Nephron (organoid): ENCODE measurements around the gene YIPF1.
A peak's percentile ranks its signal among the peaks of the same experiment; 100 is the strongest.

Experiments used
- H3K27ac Mint-ChIP-seq, 3 experiments: 2 replicates each; pipeline ENCODE4 v1.8.0; 2020; ENCODE audit warnings: mixed read lengths in 3 of 3, mild to moderate bottlenecking in 2 of 3, moderate library complexity in 1 of 3
- H3K27me3 Mint-ChIP-seq: 2 replicates; pipeline ENCODE4 v1.8.0; 2021; ENCODE audit warnings: low read depth, mild to moderate bottlenecking, moderate library complexity, mixed read lengths
- H3K36me3 Mint-ChIP-seq: 2 replicates; pipeline ENCODE4 v1.8.0; 2020; ENCODE audit warnings: low read depth, mixed read lengths
- H3K4me1 Mint-ChIP-seq: 2 replicates; pipeline ENCODE4 v1.8.0; 2020; ENCODE audit warnings: mixed read lengths
- H3K4me3 Mint-ChIP-seq, 3 experiments: 2 replicates each; pipeline ENCODE4 v1.8.0; 2020; ENCODE audit warnings: mild to moderate bottlenecking in 3 of 3, mixed read lengths in 3 of 3, moderate library complexity in 2 of 3
- H3K9me3 Mint-ChIP-seq: 2 replicates; pipeline ENCODE4 v1.8.0; 2020; ENCODE audit warnings: mixed read lengths
- TF ChIP-seq, protein P1 (sequence below), 3 experiments: fragments of 200-600 bp; sonication (generic); IDR thresholded peaks; one replicate each; pipeline ENCODE4 v1.5.0; 2021; ENCODE audit warnings: antibody characterized with exemption in 3 of 3; ENCODE audit not compliant: unreplicated experiment in 3 of 3

The YIPF1 gene

DNA sequence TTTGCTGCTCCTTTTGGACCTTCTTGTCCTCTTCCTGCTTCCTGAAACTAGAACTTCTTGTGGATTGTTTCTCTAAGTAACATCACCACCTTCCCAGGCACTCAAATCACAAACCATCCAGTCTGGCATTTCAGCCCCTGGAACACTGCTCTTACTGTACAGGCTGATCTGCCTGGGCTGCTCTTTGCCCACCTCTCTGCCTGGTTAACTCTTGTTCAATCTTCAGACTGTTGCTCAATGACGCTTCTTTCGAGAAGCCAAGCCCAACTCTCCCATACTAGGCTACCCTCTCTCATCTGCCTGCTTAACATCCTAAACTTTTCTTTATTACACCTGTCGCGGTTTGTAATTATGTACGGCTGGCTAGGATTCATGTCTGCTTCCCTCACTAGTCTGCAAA is 5.0 kb upstream of the YIPF1 start:
- no peaks in the 10 kb centered on the region for H3K9me3 Mint-ChIP-seq
- TF ChIP-seq, protein P1, sequence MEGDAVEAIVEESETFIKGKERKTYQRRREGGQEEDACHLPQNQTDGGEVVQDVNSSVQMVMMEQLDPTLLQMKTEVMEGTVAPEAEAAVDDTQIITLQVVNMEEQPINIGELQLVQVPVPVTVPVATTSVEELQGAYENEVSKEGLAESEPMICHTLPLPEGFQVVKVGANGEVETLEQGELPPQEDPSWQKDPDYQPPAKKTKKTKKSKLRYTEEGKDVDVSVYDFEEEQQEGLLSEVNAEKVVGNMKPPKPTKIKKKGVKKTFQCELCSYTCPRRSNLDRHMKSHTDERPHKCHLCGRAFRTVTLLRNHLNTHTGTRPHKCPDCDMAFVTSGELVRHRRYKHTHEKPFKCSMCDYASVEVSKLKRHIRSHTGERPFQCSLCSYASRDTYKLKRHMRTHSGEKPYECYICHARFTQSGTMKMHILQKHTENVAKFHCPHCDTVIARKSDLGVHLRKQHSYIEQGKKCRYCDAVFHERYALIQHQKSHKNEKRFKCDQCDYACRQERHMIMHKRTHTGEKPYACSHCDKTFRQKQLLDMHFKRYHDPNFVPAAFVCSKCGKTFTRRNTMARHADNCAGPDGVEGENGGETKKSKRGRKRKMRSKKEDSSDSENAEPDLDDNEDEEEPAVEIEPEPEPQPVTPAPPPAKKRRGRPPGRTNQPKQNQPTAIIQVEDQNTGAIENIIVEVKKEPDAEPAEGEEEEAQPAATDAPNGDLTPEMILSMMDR (IDR thresholded peaks at IDR 0.05; ENCODE audit: unreplicated experiment in 3 of 3) = no peak
- H3K27ac Mint-ChIP-seq = peak overlapping the region in 1 of 3 experiments; percentile 22
- H3K27me3 Mint-ChIP-seq = peaks cover 12% of the 10 kb centered on the region
- peak overlapping the region in 2 of 3 experiments; percentile 7 to 40 for H3K4me3 Mint-ChIP-seq
- H3K4me1 Mint-ChIP-seq = peaks cover 45% of the 10 kb centered on the region
- no peaks in the 10 kb centered on the region for H3K36me3 Mint-ChIP-seq

DNA sequence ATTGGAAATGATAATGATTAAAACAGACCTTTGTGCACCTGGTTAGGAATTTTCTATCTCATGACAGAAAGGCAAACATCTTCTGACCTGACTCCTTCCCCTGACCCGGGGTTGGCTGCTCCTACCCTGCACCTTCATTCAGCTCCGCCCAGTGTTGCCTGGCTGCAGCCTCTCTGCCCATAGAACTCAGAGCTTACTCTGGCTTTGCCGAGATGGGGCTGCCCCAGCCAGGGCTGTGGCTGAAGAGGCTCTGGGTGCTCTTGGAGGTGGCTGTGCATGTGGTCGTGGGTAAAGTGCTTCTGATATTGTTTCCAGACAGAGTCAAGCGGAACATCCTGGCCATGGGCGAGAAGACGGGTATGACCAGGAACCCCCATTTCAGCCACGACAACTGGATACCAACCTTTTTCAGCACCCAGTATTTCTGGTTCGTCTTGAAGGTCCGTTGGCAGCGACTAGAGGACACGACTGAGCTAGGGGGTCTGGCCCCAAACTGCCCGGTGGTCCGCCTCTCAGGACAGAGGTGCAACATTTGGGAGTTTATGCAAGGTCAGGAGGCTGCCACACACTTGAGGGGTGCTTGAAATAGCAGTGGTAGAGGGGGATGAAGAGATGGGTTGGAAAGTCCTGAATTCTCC is 4.5 kb upstream of the YIPF1 start, which contains the start of gene DIO1:
TSS of gene DIO1 (plus strand) at position 189 of the 638 bp plus-strand sequence. CDS start at position 213, 24 bp downstream.
- Mint-ChIP-seq H3K4me3 (peak within 1 kb of the TSS in 2 of 3 experiments; percentile 34 to 40), H3K9me3 (no peaks in the 10 kb centered on the region), H3K36me3 (no peaks in the 10 kb centered on the region), H3K4me1 (peaks cover 42% of the 10 kb centered on the region), H3K27ac (peak within 1 kb of the TSS in 2 of 3 experiments; percentile 19 to 22), H3K27me3 (peaks cover 12% of the 10 kb centered on the region)
- TF ChIP-seq, protein P1 (IDR thresholded peaks at IDR 0.05; ENCODE audit: unreplicated experiment in 3 of 3) = no peak

DNA sequence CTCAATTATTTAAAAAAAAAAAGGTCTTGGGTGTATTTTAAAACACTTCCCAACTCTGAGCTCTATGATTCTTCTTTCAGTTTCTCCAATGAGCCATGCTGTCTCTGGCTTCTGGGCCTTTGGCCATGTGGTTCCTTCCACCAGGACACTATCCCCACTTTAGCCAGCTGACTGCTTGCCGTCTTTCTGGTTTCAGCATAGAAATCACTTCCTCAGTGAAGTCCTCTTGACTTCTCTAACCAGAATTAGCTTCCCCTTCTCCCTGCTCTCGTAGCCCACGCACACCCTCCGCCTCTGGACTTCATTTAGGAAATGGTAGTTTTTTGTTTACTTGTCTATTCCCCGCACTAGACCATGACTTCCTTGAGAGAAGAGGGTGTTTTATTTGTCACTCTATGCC is 3.3 kb upstream of the YIPF1 start:
- TF ChIP-seq, protein P1 (IDR thresholded peaks at IDR 0.05; ENCODE audit: unreplicated experiment in 3 of 3) = no peak
- Mint-ChIP-seq H3K27me3 (peaks cover 12% of the 10 kb centered on the region), H3K9me3 (no peaks in the 10 kb centered on the region), H3K36me3 (peaks cover 3% of the 10 kb centered on the region), H3K4me3 (no peak overlapping the region), H3K27ac (no peak overlapping the region), H3K4me1 (peaks cover 37% of the 10 kb centered on the region)

DNA sequence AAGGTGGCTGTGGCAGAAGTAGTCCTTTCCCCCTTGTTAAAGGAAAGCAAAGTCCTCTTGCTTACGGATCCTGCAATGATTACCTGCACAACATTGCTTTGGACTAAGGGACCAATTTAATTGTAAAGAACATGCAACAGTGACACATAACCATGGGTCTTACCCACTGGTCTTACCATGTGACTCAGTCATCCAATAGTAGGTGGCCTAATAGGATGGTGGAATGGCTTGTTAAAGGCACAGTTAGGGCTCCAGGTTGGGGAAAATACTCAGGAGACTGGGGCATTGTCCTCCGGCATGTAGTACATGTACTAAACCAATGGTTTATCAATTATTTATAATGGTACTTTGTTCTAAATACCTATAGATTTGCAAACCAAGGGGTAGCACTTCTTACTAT is 2.1 kb upstream of the YIPF1 start:
- Mint-ChIP-seq H3K4me3 (no peak overlapping the region), H3K36me3 (peaks cover 8% of the 10 kb centered on the region), H3K9me3 (no peaks in the 10 kb centered on the region), H3K27me3 (peaks cover 12% of the 10 kb centered on the region), H3K4me1 (peaks cover 32% of the 10 kb centered on the region), H3K27ac (no peak overlapping the region)
- TF ChIP-seq, protein P1 (IDR thresholded peaks at IDR 0.05; ENCODE audit: unreplicated experiment in 3 of 3) = no peak

DNA sequence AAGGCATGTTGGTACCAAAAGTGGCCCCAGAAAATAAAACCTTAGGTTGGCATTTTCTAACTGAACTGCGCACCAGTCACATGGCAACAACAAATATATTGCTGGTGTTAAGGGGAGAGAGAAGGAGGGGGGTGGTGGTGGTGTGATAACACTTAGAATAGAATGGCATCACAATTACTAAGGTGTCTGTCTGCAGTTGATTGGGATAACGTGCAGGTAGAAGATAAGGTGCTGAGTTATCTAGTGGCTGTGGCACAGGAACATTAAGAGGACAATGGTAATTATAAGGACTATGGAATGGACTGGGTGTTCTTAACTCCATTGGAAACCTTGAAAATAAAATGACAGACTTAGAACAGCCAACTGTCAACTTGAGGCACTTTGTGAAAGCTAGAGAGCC is 1.4 kb upstream of the YIPF1 start:
- no peaks in the 10 kb centered on the region for H3K9me3 Mint-ChIP-seq
- peak overlapping the region in 2 of 3 experiments; percentile 96 to 97 for H3K4me3 Mint-ChIP-seq
- peaks cover 27% of the 10 kb centered on the region for H3K4me1 Mint-ChIP-seq
- peak overlapping the region in 1 of 3 experiments; percentile 98 for H3K27ac Mint-ChIP-seq
- H3K36me3 Mint-ChIP-seq = peaks cover 11% of the 10 kb centered on the region
- TF ChIP-seq, protein P1 (IDR thresholded peaks at IDR 0.05; ENCODE audit: unreplicated experiment in 3 of 3) = no peak
- peaks cover 12% of the 10 kb centered on the region for H3K27me3 Mint-ChIP-seq

DNA sequence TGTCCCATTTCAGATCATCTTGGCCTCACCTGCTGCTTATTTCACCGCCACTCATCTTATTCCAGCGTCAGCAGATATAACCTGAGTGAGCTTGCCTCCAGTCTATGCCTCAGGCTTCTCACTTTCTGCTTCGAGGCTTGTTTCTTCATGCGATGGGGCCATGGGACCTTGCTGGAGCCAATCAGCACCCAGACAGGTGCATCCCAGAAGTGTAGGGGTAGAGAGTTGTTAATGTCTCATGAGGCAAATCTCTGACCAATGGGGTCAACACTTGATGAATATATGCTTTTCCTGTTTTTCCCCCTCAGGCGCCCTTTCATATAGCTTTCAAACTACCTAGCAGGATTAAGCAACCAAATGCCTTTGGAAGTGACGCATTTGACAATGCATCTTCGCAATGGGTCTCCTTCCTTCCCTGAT is 935 bp upstream of the YIPF1 start:
- no peaks in the 10 kb centered on the region for H3K9me3 Mint-ChIP-seq
- peak overlapping the region; percentile 96 to 97 (median 96) for H3K4me3 Mint-ChIP-seq
- H3K4me1 Mint-ChIP-seq = peaks cover 24% of the 10 kb centered on the region
- H3K27me3 Mint-ChIP-seq = peaks cover 12% of the 10 kb centered on the region
- H3K27ac Mint-ChIP-seq = peak overlapping the region in 2 of 3 experiments; percentile 87 to 98
- H3K36me3 Mint-ChIP-seq = peaks cover 14% of the 10 kb centered on the region
- TF ChIP-seq, protein P1 (IDR thresholded peaks at IDR 0.05; ENCODE audit: unreplicated experiment in 3 of 3) = no peak
